HepG2 (cell line): ENCODE data around the gene NFATC3. TPM values are rescaled to one million over a fixed set of nuclear protein-coding genes. Genes with fewer than 3 reads are reported as not detected.

Source experiments
- ATAC-seq: fragments of 200-7000 bp; cut with Tn5 transposase; 3 replicates; pipeline ENCODE4 v1.9.1; 2020; ENCODE audit warnings: mild to moderate bottlenecking, moderate library complexity
- BruUV-seq: library from RNA; stranded (reverse); fragments of 400-500 nt; replicated peaks from 2 replicates; lab custom pipeline; 2021; lab: Mats Ljungman, UMichigan
- CTCF ChIA-PET: fragments of 300-600 bp; formaldehyde crosslinking; extraction: SDS; loops from one replicate; lab custom pipeline; 2021; ENCODE audit warnings: low total read pairs, inconsistent platforms, low intra/inter-chr PET ratio; lab: Yijun Ruan, JAX
- POLR2A ChIA-PET: fragments of 350-600 bp; sonication (Branson Sonifier 250); formaldehyde crosslinking; loops from one replicate; lab custom pipeline; 2020; ENCODE audit warnings: antibody characterized with exemption, inconsistent platforms; lab: Yijun Ruan, JAX
- DNase-seq: peaks from one replicate; pipeline ENCODE4 v3.0.0-alpha.2; 2015; ENCODE audit warnings: low spot score
- FAIRE-seq: peaks from 3 replicates; lab custom pipeline; 2011; peaks lifted over from hg19 to GRCh38; lab: Jason Lieb, UNC
- H2AFZ ChIP-seq: one replicate; pipeline ENCODE4 v1.6.1; 2011; ENCODE audit warnings: low read length, inconsistent platforms
- H3K27ac ChIP-seq: fragments of 300-600 bp; 3 replicates; pipeline ENCODE4 v1.8.0; 2011; ENCODE audit warnings: mixed run types, mild to moderate bottlenecking, mixed read lengths, low read length, inconsistent platforms; ENCODE audit not compliant: insufficient read depth; ENCODE audit errors: extremely low read length
- H3K27me3 ChIP-seq, 2 experiments: fragments of 200-600 bp in 1 of 2; 2 replicates in 1 of 2; 3 replicates in 1 of 2; pipeline versions ENCODE4 v1.6.0 to v1.8.0; 2011; ENCODE audit warnings: low read length in 2 of 2, mild to moderate bottlenecking in 2 of 2, moderate library complexity in 2 of 2, inconsistent platforms in 1 of 2; ENCODE audit not compliant: insufficient read depth in 2 of 2, control insufficient read depth in 1 of 2
- H3K36me3 ChIP-seq, 2 experiments: fragments of 200-600 bp in 1 of 2; replicated peaks in 1 of 2; 2 replicates in 1 of 2; 3 replicates in 1 of 2; pipeline versions ENCODE4 v1.5.1 to v1.8.0; 2011; ENCODE audit warnings: low read length in 2 of 2, inconsistent platforms in 1 of 2; ENCODE audit not compliant: insufficient read depth in 2 of 2, control insufficient read depth in 1 of 2
- H3K4me1 ChIP-seq: 2 replicates; pipeline ENCODE4 v1.5.1; 2012; ENCODE audit warnings: low read length, inconsistent platforms; ENCODE audit not compliant: insufficient read depth
- H3K4me2 ChIP-seq: 2 replicates; pipeline ENCODE4 v1.6.0; 2011; ENCODE audit warnings: low read depth, low read length, inconsistent platforms
- H3K4me3 ChIP-seq, 3 experiments: fragments of 200-600 bp in 1 of 3; sonication (generic), shearing (Covaris generic) in 1 of 3; replicated peaks in 1 of 3; 2 replicates each; pipeline ENCODE4 v1.5.1; 2011 to 2016; ENCODE audit warnings: low read length in 3 of 3, inconsistent platforms in 2 of 3, low read depth in 2 of 3, mild to moderate bottlenecking in 2 of 3, control low read depth in 1 of 3, mixed read lengths in 1 of 3; ENCODE audit not compliant: insufficient read depth in 1 of 3
- H3K79me2 ChIP-seq: one replicate; pipeline ENCODE4 v1.6.1; 2011; ENCODE audit warnings: low read length, inconsistent platforms; ENCODE audit not compliant: insufficient read depth
- H3K9ac ChIP-seq: 2 replicates; pipeline ENCODE4 v1.6.0; 2011; ENCODE audit warnings: mild to moderate bottlenecking, low read depth, low read length, inconsistent platforms; ENCODE audit not compliant: insufficient read depth
- H3K9me3 ChIP-seq: 2 replicates; pipeline ENCODE4 v1.5.1; 2012; ENCODE audit warnings: mild to moderate bottlenecking, low read length
- H4K20me1 ChIP-seq: 2 replicates; pipeline ENCODE4 v1.6.0; 2011; ENCODE audit warnings: inconsistent platforms, mild to moderate bottlenecking, low read length, moderate library complexity; ENCODE audit not compliant: insufficient read depth
- CC2D1A ChIP-seq: sonication (generic); formaldehyde crosslinking; IDR thresholded peaks from 2 replicates; pipeline ENCODE4 v1.8.1; 2023; ENCODE audit warnings: mild to moderate bottlenecking, missing genetic modification reagents
- ETV6 ChIP-seq: sonication (generic); formaldehyde crosslinking; conservative IDR thresholded peaks from 2 replicates; pipeline ENCODE4 v1.4.0; 2020; ENCODE audit warnings: missing genetic modification reagents
- MYPOP ChIP-seq: sonication (generic); formaldehyde crosslinking; IDR thresholded peaks from 2 replicates; pipeline ENCODE4 v1.8.1; 2023; ENCODE audit warnings: mild to moderate bottlenecking, moderate library complexity, missing genetic modification reagents
- POLR2AphosphoS2 ChIP-seq: IDR thresholded peaks from 2 replicates; pipeline ENCODE4 v1.6.1; 2011; ENCODE audit warnings: low read depth, low read length, improper control_type of control experiment
- REL ChIP-seq: sonication (generic); formaldehyde crosslinking; conservative IDR thresholded peaks from 2 replicates; pipeline ENCODE4 v1.8.0; 2022; ENCODE audit warnings: mild to moderate bottlenecking, missing genetic modification reagents, moderate library complexity
- UBTF ChIP-seq: sonication (generic); formaldehyde crosslinking; IDR thresholded peaks from 2 replicates; pipeline ENCODE4 v1.4.0; 2020; ENCODE audit warnings: mild to moderate bottlenecking, missing genetic modification reagents
- ZNF468 ChIP-seq: sonication (generic); formaldehyde crosslinking; IDR thresholded peaks from 2 replicates; pipeline ENCODE4 v1.8.0; 2022; ENCODE audit warnings: mild to moderate bottlenecking, moderate library complexity, missing genetic modification reagents
- ZNF7 ChIP-seq: IDR thresholded peaks from 2 replicates; pipeline ENCODE4 v1.6.1; 2016; ENCODE audit warnings: missing biosample characterization, missing genetic modification reagents
- ZNF713 ChIP-seq: sonication (generic); formaldehyde crosslinking; IDR thresholded peaks from 2 replicates; pipeline ENCODE4 v1.4.0; 2020; ENCODE audit warnings: mild to moderate bottlenecking, missing genetic modification reagents
- ZNF776 ChIP-seq: sonication (generic); formaldehyde crosslinking; IDR thresholded peaks from 2 replicates; pipeline ENCODE4 v1.4.0; 2020; ENCODE audit warnings: mild to moderate bottlenecking, missing genetic modification reagents
- WGBS: methylation state at CpG from one replicate; pipeline ENCODE4 v1.1.6; 2017; ENCODE audit warnings: low lambda C conversion rate; 5-methylcytosine and 5-hydroxymethylcytosine counted together
- in situ Hi-C: cut with HindIII; loops from 2 replicates; pipeline ENCODE4 v1.10.0; 2017; ENCODE audit warnings: low pct_unique_long_range_greater_than_20kb; ENCODE audit not compliant: extremely low pct_ligation_motif_present
- intact Hi-C: fragments of 100-400 bp; cut with micrococcal nuclease; formaldehyde crosslinking; loops from one replicate; pipeline ENCODE4 v1.10.0; 2022; ENCODE audit not compliant: unreplicated experiment
- polyA plus RNA-seq, 8 experiments: library from polyadenylated mRNA; depleted of rRNA in 3 of 8; stranded (reverse) in 7 of 8; unstranded in 1 of 8; fragments of >200 nt; fragmentation: Illumina TruSeq in 4 of 8; extraction: Trizol in 4 of 8; gene quantifications; 2 replicates each; pipeline versions ENCODE4 v1.2.1 to v1.2.3, GENCODE V29; 2011 to 2016; ENCODE audit warnings: low read depth in 4 of 8, missing spikeins in 1 of 8, mixed read lengths in 1 of 8; ENCODE audit not compliant: insufficient read depth in 1 of 8
- total RNA-seq, 5 experiments: library from RNA; depleted of rRNA; stranded (reverse); fragments of >200 nt; fragmentation: Illumina TruSeq; extraction: Trizol; gene quantifications; 2 replicates each; pipeline ENCODE4 v1.2.3, GENCODE V29; 2016; ENCODE audit warnings: low read depth in 1 of 5
- TF ChIP-seq, protein P1 (sequence below): sonication (generic); formaldehyde crosslinking; IDR thresholded peaks from 2 replicates; pipeline ENCODE4 v1.9.0; 2022; ENCODE audit warnings: low read depth, missing genetic modification reagents
- TF ChIP-seq, protein P2 (sequence below): sonication (generic); formaldehyde crosslinking; IDR thresholded peaks from 2 replicates; pipeline ENCODE4 v1.8.0; 2022; ENCODE audit warnings: low read depth, missing genetic modification reagents

Gene NFATC3
- total and polyA plus RNA-seq, 2 of the 13 experiments (the other 11 are each of a cell fraction or from before 2014, with no cell fraction given): 52.6 to 62.7 TPM

DNA sequence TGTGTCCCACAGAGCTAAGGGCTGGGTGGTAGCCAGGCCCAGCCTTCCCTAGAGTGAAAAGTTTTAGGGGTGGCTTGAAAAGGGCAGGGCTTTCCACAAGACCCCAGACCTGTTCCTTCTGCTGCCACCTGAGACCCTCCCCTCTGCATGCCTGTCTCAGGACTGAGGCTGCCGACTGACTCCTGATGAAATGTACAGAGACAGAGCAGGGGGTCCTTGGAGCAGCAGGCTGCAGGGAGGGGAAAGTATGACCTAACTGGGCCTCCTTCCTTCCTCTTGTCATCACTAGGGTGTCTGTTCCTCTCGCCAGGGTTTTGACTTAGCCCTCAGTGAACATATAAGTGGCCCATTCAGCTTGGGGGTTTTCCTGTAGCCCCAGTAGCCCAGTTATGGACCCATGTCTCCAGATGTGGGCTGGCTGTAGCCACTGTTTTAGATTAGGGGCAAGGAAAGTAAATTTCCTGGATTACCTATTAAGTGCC, 14.9 kb upstream of the NFATC3 start:
- no peaks in the 10 kb centered on the region for H3K9me3 ChIP-seq
- no peak for ATAC-seq
- no peaks in the 10 kb centered on the region for H3K27me3 ChIP-seq
- H3K27ac ChIP-seq: no peak overlapping the region
- intact Hi-C loops (no loop called here), in situ Hi-C loops (no loop called here)
- no peaks in the 10 kb centered on the region for H3K4me1 ChIP-seq
- no peak for FAIRE-seq
- ChIA-PET CTCF (no interaction called here), POLR2A (interaction anchor here (1.2 to 5.0 kb wide), 2 partner anchors 9 to 15 kb away, joined by 3 to 20 read pairs; partner anchors contain the start of gene NFATC3)
- no peak overlapping the region for H3K9ac ChIP-seq
- H3K36me3 ChIP-seq: peaks cover 52 to 68% of the 10 kb centered on the region in 2 experiments
- no peaks in the 10 kb centered on the region for H3K79me2 ChIP-seq
- 93% methylated on average over 2 of the region's 2 CpGs for WGBS
- no peaks in the 10 kb centered on the region for H4K20me1 ChIP-seq
- TF ChIP-seq MYPOP (CRISPR knock-in tag) (no peak), UBTF (CRISPR knock-in tag) (no peak), ZNF713 (CRISPR knock-in tag) (no peak), REL (CRISPR knock-in tag) (no peak), ETV6 (CRISPR knock-in tag) (no peak), CC2D1A (CRISPR knock-in tag) (no peak), ZNF468 (CRISPR knock-in tag) (no peak), POLR2AphosphoS2 (no peak), ZNF7 (no peak), ZNF776 (CRISPR knock-in tag) (no peak)
- TF ChIP-seq, protein P1, sequence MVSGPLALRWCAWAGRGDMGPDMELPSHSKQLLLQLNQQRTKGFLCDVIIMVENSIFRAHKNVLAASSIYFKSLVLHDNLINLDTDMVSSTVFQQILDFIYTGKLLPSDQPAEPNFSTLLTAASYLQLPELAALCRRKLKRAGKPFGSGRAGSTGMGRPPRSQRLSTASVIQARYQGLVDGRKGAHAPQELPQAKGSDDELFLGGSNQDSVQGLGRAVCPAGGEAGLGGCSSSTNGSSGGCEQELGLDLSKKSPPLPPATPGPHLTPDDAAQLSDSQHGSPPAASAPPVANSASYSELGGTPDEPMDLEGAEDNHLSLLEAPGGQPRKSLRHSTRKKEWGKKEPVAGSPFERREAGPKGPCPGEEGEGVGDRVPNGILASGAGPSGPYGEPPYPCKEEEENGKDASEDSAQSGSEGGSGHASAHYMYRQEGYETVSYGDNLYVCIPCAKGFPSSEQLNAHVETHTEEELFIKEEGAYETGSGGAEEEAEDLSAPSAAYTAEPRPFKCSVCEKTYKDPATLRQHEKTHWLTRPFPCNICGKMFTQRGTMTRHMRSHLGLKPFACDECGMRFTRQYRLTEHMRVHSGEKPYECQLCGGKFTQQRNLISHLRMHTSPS (CRISPR knock-in tag): no peak
- TF ChIP-seq, protein P2, sequence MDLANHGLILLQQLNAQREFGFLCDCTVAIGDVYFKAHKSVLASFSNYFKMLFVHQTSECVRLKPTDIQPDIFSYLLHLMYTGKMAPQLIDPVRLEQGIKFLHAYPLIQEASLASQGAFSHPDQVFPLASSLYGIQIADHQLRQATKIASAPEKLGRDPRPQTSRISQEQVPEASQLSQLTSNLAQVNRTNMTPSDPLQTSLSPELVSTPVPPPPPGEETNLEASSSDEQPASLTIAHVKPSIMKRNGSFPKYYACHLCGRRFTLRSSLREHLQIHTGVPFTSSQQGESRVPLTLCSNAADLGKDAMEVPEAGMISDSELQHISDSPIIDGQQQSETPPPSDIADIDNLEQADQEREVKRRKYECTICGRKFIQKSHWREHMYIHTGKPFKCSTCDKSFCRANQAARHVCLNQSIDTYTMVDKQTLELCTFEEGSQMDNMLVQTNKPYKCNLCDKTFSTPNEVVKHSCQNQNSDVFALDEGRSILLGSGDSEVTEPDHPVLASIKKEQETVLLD (CRISPR knock-in tag): no peak
- H2AFZ ChIP-seq: no peak overlapping the region
- H3K4me2 ChIP-seq: no peak overlapping the region
- BruUV-seq: no TSS peak
- no peak for DNase-seq
- H3K4me3 ChIP-seq: no peak overlapping the region
